Stimulated activated CD8-positive, alpha-beta memory T cell treated with anti-CD3 and anti-CD28 coated beads, Interleukin-15, amount 100 ng/mL, for 4 hours (primary cell): ENCODE measurements around the gene SHC2.
"Not testable (repeated sequence)": the region's sequence is repeated elsewhere in the genome, so short reads cannot be mapped to it uniquely, and the experiment has no call there.

Experiments used
- DNase-seq, 2 donors: peaks; one replicate each; pipeline ENCODE4 v3.0.0-alpha.2; 2020; ENCODE audit warnings: low read depth in 2 of 2

Gene SHC2

DNA sequence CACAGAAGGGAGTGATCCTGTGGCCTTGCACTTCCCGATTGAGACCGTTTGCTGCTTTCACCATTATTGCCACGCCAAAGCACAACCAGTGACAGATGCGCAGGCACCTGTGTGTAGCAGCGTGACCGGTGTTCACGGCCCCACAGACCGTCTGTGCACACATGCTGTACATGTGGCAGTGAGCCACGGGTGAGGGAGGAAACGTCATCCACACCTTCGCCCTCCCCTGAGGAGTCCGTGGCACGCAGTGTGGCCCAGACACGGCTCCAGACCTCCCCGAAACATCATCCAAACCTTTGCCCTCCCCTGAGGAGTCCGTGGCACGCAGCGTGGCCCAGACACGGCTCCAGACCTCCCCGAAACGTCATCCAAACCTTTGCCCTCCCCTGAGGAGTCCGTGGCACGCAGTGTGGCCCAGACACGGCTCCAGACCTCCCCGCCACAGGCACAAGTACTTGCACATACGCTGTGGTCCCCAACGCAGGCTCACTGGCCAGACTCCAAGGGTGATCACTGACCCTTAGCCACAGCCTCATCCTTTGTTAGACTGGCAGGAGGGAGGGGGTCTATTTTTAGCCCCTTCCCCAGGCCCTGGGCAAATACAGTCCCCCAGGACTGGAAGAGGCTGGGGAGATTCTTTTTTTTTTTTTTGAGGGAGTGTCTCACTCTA is 7.9 kb upstream of the SHC2 start:
- DNase-seq, result no peak

DNA sequence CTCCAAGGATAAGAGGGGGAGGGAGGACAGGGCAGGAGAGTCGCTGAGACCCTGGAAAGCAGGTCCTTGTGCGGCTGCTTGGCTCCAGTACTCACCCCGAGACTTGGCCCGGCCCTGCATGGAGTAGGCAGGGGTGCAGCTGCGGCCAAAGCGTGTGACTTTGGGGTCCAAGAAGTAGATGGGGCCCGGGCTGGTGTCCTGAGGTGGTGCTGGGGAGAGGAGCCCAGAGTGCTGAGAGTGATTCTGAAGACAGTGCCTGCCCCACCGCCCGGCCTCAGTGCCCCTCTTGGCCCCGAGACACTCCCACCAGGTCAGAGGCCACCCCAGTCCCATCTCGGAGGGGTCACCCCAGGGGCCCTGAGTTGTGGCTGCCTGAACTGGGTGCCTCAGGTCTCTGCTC is 6.7 kb upstream of the SHC2 start:
- no peak for DNase-seq

DNA sequence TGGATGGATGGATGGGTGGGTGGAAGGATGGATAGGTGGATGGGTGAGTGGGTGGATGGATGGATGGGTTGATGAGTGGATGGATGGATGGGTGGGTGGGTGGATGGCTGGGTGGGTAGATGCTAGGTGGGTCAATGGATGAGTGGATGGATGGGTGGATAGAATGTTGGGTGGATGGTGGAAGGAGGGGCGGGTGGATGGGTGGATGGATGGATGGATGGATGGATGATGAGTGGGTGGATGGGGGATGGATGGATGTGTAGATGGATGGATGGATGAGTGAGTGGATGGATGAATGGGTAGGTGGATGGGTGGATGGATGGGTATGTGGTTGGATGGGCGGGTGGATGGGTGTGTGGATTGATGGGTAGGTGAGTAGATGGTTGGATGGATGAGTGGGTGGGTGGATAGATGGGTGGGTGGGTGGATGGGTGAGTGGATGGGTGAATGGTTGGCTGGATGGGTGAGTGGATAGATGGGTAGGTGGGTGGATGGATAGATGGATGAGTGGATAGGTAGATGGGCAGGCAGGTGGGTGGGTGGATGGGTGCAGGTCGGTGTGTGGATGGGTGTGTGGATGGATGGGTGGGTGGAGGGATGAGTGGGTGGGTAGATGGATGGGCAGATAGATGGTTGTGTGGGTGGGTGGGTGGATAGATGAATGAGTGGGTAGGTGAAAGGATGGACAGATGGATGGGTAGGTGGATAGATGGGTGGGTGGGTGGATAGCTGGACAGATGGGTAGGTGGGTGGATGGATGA is 4.4 kb upstream of the SHC2 start:
- no peak for DNase-seq

DNA sequence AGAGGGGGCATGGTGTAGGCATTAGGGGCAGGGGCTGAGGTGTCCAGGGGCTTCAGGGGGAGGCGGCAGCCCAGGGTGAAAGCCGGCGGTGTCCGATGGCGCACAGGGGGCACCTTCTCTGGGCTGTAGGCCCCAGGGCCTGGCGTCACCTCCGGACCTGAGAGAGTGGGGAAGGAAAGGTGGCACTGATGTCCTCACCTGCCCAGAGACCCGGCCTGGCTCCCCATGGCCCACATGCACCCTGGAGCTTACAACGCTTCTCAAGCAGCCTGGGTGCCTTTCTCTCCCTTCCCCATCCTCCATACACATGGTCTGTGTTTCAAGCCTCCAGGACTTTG is 3.3 kb upstream of the SHC2 start:
- DNase-seq, result no peak

DNA sequence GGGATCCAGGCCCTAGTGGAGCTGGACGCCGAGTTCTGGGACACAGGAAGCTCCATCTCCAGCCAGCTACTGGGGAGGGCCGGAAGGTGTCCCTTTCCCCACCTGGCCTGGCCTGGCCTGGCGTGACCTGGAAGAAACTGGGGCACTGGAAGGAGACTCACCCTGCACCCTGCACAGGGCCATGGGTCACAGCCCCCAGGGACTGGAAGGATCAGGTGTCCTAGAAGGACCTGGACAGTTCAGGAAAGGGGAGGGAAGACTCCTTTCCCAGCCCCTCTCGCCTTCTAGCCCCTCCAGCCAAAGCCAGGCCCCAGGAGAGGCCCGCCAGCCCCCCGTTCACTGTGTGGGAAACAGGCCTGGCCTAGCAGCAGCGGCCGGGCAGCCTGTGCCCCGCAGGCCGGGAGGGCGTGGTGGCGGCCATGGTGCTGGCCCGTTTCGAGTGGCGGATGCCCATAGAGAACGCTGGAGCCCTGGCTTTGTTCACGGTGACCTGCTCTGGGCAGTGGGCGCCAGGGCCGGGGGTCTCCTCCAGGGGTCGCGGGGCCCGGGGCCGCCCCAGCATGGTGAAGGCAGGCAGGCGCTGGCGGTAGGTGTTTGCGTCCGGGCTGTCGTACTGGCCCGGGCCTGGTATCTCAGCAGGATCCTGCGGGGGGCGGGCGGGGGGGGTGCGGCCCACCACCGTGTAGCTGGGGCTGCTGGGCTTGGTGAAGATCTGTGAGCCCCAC is 2.8 kb upstream of the SHC2 start:
- no peak for DNase-seq

DNA sequence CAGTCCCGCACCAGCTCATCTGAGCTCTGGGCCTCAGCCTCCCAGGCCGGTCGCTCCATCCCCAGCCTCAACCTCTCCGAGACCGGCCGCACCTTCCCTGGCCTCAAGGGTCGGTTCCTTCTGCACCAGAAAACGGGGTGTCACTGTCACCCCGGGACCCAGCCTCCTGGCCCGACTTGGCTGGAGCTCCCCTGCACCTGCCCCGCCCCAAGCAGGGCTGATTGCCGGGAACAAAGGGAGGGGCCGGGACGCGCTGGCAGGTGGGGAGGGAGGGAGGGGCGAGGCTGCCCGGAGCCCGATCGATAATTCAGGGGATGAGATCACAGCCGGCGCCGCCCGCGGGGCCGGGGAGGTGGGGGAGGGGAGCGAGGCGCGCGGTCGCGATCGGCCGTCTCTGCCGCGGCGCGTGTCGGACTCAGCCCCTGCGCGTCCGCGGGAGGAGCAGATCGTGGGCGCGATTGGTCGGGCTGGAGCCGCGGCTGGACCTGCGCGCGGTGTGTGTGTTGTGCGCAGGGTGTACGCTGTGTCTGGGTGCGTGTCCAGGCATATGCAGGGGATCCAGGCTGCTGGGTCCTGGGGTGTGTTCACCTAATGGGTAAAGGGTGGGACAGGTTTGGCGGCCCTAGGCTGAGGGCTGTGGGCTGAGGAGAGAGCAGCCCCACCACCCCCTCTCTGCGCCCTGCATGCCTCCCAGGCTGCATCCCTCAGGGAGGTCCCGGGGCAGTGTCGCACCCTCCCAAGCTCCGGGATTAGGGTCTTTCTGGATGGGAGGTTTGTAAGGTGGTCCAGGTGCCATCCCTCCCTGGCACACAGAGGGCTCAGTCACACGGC is 1.1 kb upstream of the SHC2 start:
- no peak for DNase-seq

DNA sequence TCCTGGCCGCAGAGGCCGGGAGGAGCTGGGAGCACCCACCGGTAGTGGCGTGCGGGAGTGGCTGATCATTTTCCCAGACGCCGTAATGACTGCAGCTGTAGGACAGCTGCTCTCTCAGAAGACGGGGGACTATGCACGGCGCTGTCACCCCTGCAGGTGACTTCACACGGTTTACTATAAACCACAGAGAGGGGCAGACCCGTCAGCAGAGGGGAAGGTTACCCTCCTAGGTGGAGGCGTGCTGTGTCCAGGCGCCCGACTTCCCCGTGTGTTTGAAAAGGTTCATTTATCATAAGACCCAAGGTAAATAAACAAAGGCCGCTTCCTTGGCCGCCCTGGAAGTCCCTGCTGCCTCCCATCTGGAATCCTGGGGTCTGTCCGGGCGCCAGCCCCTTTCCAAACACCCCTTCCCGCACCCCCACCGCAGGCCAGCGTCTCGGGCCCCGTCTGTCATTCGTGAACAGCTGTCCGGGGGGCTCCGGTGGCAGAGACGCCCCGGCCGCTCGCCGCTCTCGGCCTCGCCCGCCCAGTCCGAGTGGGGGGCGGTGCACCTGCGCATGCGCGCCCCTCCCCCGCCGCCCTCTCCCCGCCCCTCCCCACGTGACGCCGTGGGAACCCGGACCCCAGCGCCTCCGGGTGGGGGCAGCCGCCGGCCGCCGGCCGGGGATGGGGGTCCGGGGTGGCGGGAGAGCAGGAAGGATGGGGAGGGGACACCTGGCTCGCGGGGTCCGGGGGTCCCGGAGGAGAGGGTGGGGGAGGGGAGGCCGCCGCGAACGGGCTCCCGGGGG is 915 bp downstream of the SHC2 start:
- no peak for DNase-seq

DNA sequence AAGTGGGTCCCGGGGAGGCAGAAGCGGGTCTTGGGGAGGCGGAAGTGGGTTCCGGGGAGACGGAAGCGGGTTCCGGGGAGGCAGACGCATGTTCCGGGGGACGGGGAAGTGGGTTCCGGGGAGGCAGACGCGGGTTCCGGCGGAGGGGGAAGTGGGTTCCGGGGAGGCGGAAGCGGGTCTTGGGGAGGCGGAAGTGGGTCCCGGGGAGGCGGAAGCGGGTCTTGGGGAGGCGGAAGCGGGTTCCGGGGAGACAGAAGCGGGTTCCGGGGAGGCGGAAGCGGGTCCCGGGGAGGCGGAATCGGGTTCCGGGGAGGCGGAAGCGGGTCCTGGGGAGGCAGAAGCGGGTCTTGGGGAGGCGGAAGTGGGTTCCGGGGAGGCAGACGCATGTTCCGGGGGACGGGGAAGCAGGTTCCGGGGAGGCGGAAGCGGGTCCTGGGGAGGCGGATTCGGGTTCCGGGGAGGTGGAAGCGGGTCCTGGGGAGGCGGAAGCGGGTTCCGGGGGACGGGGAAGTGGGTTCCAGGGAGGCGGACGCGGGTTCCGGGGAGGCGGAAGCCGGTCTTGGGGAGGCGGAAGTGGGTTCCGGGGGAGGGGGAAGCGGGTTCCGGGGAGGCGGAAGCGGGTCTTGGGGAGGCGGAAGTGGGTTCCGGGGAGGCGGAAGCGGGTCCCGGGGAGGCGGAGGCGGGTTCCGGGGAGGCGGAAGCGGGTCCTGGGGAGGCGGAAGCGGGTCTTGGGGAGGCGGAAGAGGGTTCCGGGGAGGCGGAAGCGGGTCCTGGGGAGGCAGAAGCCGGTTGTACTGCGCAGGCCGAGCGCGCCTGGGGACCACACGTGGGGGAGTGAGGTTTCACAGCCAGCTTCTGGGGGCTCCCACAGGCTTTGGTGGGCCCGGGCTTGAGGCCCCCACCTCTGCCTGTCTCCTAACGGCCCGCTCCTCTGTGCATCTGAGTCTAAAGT is 2.5 kb downstream of the SHC2 start:
- DNase-seq, result no peak

DNA sequence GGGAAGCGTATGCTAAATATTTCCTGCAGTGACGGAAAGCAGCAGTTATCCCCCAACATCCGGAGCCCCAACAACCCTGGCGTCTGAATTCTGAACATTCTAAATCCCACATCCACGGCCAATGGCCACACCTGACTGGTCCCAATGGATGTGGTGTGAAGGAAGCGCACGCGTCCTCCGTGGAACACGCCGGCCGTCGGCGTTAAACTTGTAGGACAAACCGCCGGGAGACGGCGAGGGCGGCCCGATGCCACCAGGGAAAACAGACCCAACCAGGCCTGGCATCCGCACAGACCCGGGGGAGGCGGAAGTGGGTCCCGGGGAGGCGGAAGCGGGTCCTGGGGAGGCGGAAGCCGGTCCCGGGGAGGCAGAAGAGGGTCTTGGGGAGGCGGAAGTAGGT is 3.2 kb downstream of the SHC2 start:
- no peak for DNase-seq

DNA sequence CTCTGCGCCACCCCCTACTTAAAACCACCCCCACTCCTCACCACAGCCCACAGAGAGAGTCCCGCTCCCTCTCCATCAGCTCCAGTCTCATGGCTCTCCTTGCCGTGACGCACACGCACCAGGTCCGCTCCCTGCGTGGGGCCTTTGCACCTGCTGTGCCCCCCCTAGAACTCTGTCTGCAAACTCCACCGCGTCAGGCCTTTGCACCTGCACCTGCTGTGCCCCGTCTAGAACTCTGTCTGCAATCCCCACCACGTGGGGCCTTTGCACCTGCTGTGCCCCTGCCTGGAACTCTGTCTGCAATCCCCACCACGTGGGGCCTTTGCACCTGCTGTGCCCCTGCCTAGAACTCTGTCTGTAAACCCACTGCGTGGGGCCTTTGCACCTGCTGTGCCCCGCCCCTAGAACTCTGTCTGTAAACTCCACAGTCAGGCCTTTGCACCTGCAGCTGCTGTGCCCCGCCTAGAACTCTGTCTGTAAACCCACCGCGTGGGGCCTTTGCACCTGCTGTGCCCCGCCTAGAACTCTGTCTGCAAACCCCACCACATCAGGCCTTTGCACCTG is 4.2 kb downstream of the SHC2 start:
- no peak for DNase-seq

DNA sequence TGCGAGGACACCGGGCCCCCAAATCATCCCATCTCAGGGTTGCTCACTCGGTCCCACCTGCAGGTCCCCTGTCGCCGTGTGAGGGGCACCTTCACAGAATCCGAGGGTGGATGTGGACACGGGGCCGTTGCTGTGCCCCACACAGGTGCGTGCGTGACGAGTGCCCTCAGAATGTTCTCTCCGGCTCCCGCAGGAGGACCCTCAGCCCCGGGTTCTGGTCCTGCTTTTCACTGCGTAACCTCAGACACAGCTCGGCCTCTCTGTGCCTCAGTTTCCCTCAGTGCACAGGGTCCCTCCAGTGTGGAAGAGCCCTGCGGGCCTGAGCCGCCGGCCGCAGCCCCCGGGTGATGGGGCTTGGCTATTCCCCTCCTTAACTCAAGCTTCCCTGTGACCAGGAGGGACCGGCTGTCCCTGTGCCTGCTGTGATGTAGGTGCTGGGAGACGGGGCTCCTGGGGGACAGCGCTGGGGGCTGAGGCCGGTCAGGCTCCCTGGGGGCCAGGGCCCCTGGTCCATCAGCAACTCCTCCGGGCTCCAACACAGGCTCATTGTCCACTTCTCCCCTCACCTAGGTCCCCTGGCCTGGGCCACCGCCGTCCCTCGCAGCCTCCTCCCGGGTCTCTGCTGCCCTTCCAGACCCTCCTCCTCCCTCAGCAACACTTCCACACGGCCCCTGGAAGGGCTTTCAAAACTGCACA is 4.8 kb downstream of the SHC2 start:
- DNase-seq, result no peak

DNA sequence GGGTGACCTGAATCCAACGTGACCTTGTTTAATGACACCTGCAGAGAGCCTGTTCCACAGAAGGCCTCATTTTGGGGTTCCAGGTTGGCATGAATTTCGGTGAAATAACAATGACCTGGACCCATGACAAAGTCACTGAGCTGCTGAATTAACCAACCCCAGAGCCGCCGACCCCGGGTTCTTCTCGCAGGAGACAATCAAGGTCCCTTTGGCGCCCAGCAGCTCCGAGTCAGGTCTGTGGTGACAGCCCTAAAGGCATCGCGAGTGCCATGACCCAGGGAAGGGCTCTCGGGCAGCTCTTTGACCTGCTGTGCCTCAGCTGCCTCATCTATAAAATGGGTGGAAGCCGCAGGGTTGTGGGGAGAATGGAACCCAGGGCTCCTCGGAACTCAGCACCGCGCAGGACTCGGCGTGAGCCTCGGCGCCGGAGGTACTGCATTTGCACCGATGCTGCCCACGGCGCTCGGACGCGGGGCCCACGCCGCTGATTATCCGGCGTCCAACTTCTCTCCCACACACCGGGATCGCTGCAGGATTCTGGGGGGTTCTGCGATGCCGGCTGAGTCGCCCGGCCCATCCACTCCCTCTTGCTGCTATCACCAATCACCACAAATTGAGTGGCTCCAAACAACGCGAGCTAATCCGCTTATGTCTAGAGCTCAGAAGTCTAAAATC is 5.7 kb downstream of the SHC2 start:
- DNase-seq, result no peak

DNA sequence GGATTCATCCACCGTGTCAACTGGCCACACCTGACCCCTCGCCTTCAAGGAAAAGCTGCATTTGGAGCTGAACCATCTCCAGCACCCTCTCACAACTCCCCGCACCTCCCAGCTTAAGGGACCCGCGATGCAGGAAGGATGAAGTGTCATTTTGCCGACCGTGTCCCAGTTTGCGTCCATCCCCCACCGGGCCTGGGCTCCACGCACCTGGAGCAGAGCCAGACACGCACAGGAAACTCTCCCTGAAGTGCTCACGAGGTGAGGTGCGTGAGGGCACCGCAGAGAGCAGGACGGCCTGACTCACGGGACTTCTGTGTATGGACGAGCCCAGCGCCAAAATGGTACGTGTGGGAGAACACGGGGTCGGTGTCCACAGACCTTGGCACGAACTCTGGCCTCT is 7.2 kb downstream of the SHC2 start:
- DNase-seq, result no peak

DNA sequence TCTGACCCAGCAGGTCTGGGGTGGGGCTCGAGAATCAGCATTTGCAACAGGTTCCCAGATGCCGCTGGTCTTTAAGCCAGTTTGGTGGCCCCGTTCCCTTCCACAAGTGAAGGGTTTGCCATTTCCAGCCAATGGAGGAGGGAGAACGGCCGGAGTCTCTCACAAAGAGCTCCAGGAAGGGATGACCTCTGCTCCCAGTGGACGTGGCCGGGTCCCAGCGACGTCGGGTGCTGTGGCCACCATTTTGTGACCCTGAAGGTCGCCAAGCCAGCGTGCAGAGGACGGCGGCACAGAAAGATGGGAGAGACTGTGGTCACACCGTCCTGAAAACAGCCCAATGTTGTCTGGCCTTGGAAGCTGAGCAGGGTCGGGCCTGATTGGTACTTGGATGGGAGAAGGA is 8.0 kb downstream of the SHC2 start:
- DNase-seq, result no peak

DNA sequence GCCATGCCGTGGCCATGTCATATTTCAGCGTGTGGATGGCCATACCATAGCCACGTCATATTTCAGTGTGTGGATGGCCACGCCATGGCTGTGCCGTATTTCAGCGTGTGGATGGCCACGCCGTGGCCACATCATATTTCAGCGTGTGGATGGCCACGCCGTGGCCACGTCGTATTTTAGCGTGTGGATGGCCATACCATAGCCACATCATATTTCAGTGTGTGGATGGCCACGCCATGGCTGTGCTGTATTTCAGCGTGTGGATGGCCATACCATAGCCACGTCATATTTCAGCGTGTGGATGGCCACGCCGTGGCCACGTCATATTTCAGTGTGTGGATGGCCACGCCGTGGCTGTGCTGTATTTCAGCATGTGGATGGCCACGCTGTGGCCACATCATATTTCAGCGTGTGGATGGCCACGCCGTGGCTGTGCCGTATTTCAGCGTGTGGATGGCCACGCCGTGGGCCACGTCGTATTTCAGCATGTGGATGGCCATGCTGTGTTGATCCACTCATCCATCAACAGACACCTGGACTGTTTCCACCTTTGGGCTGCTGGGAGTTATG is 9.8 kb downstream of the SHC2 start:
- not testable (repeated sequence) for DNase-seq

DNA sequence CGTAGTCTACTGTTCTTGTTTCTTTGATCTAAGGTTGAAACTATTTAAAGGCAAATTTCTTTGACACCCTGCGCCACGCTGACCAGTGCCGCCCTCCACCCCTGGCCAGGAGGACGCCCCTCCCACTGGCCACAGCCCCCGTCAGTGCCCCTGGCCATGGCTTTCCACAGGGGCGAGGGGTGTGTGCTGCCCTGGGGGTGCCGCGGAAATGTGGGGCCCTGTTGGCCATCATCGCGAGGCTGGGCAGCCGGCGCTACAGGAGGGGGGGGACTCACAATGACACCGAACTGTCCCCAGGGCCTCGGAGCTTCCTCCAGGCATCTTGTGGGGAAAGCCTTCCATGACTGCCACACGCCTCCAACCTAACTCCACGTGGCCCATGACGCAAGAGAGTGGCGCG is 10.9 kb downstream of the SHC2 start:
- no peak for DNase-seq

DNA sequence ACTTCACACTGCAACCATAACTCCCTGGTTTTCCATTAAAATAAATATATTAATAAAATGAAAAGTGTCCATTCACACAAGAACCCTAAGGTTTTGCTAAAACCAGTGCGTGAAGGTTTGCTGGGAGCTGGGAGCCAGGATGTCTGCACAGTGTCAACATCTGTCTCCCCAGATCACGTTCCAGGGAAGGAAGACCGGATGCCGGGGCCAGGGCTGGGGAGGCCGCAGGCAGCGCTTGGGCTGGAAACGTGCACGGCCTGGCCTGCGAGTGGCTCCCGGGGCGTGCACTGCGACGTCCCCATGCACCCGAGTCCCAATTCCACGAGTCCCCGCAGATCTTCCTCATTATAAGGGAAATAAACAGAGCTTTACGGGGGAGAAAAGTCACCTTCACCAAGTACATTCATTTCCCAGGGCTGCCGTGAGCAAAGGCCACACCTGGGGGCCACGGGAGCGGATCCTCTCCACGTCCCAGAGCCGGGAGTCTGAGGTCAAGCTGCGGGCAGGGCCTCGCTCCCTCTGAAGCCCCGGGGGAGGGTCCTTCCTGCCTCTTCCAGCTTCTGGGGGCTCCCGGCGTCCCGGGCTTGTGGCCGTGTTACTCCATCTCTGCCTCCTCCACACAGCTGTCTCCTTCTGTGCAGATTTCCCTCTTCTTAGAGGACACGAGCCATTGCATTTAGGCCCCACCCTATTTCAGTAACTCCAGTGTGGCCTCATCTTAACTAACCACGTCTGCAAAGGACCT is 12.8 kb downstream of the SHC2 start:
- DNase-seq, result no peak

DNA sequence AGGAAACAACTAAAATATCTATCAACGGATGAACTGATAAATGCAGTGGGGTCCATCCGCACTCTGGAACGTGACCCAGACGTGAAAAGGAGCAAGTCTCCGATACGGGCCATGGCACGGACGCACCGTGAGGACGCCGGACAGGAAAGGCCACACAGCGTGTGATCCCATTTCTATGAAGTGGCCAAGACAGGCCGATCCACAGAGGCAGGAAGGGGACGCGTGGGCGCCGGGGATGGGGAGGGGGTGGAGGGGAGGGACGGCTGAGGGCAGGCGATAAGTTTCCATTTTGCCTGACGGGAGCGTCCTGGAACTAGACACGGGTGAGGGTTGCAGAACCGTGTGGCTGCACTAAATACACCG is 13.8 kb downstream of the SHC2 start:
- DNase-seq, result no peak
